SU-DHL-6 (cell line): ENCODE measurements around the gene TRIP4.
"Not testable (repeated sequence)": the region's sequence is repeated elsewhere in the genome, so short reads cannot be mapped to it uniquely, and the experiment has no call there.

Experiments
- H2AFZ ChIP-seq: fragments of 200-600 bp; sonication (generic); 2 replicates; pipeline ENCODE4 v1.6.1; 2014; ENCODE audit warnings: low read depth, mild to moderate bottlenecking, moderate library complexity, mixed read lengths, antibody characterized with exemption, low read length; ENCODE audit not compliant: severe bottlenecking
- H3F3A ChIP-seq: fragments of 200-600 bp; shearing (Covaris generic); 2 replicates; pipeline ENCODE4 v1.6.0; 2016; ENCODE audit warnings: antibody characterized with exemption, mild to moderate bottlenecking; ENCODE audit not compliant: insufficient read depth
- H3K27ac ChIP-seq: fragments of 200-600 bp; sonication (generic); 2 replicates; pipeline ENCODE4 v1.5.1; 2016; ENCODE audit warnings: low read depth, mild to moderate bottlenecking, low read length, moderate library complexity, mixed read lengths
- H3K27me3 ChIP-seq: fragments of 200-600 bp; sonication (generic), shearing (Covaris generic); 2 replicates; pipeline ENCODE4 v1.6.0; 2014; ENCODE audit warnings: mild to moderate bottlenecking, low read length
- H3K36me3 ChIP-seq: fragments of 200-600 bp; sonication (generic); 2 replicates; pipeline ENCODE4 v1.6.1; 2014; ENCODE audit warnings: mild to moderate bottlenecking, low read length, mixed read lengths
- H3K4me2 ChIP-seq: fragments of 300-600, 200-600 bp; shearing (Covaris generic), sonication (generic); 2 replicates; pipeline ENCODE4 v1.6.0; 2014; ENCODE audit warnings: low read length, low read depth, mild to moderate bottlenecking; ENCODE audit not compliant: poor library complexity, severe bottlenecking
- H3K4me3 ChIP-seq: fragments of 200-600 bp; sonication (generic); 2 replicates; pipeline ENCODE4 v1.5.1; 2014; ENCODE audit warnings: antibody characterized with exemption, low read length, mild to moderate bottlenecking, mixed read lengths; ENCODE audit not compliant: insufficient read depth, poor library complexity, severe bottlenecking
- H3K79me2 ChIP-seq: fragments of 200-600 bp; sonication (generic); 2 replicates; pipeline ENCODE4 v1.6.1; 2014; ENCODE audit warnings: mild to moderate bottlenecking, low read length, moderate library complexity; ENCODE audit not compliant: insufficient read depth
- H3K9ac ChIP-seq: fragments of 200-600 bp; sonication (generic); 2 replicates; pipeline ENCODE4 v1.7.0; 2014; ENCODE audit warnings: mild to moderate bottlenecking, low read length
- H3K9me2 ChIP-seq: fragments of 200-600 bp; sonication (generic); replicated peaks from 2 replicates; pipeline ENCODE4 v1.6.1; 2014; ENCODE audit warnings: low read length; ENCODE audit not compliant: insufficient read depth
- H3K9me3 ChIP-seq: fragments of 200-600 bp; sonication (generic); 2 replicates; pipeline ENCODE4 v1.6.1; 2014; ENCODE audit warnings: low read length, mixed read lengths; ENCODE audit not compliant: insufficient read depth
- H4K20me1 ChIP-seq: fragments of 200-600 bp; sonication (generic); 2 replicates; pipeline ENCODE4 v1.6.1; 2014; ENCODE audit warnings: low read depth, mild to moderate bottlenecking, antibody characterized with exemption, low read length, moderate library complexity, mixed read lengths
- EZH2phosphoT487 ChIP-seq: fragments of 200-600 bp; sonication (generic), shearing (Covaris generic); conservative IDR thresholded peaks from 2 replicates; pipeline ENCODE4 v1.6.1; 2018; ENCODE audit warnings: mild to moderate bottlenecking, antibody characterized with exemption, low read length, moderate library complexity, mixed read lengths
- TF ChIP-seq, protein P1 (sequence below): fragments of 200-600 bp; sonication (generic); IDR thresholded peaks from one replicate; pipeline ENCODE4 v1.5.1; 2017; ENCODE audit warnings: antibody characterized with exemption, mild to moderate bottlenecking, low read length, moderate library complexity; ENCODE audit not compliant: insufficient read depth, poor library complexity, severe bottlenecking

The TRIP4 gene

DNA sequence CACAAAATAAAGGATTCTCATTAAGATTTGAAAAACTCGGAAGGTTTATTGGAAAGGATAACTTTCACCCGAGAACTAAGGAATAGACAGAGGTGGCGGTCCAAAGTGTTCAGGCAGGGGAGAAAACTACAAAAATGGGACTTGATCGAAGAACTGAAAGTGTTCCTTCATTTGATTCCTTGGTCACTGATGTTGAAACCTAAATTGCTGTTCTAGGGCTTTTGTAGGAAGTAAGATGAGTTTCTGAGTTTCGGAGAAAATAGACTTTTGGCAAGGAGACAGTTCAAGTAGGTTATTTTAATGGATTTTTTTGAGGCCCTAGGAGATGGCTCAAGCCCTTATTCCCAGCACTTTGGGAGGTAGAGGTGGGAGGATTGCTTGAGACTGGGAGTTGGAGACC lies 1.4 kb downstream of the TRIP4 start:
- Histone ChIP-seq H3K4me2 (peak overlapping the region; percentile 73), H3K9ac (no peak overlapping the region), H3K36me3 (peaks cover 4% of the 10 kb centered on the region; the same call in 1 of the 2 replicates), H4K20me1 (no peaks in the 10 kb centered on the region), H3K79me2 (peaks cover 13% of the 10 kb centered on the region; the same call in 1 of the 2 replicates), H3K4me3 (no peak overlapping the region), H3K9me2 (no peaks in the 10 kb centered on the region), H2AFZ (no peak overlapping the region), H3F3A (peaks cover 16% of the 10 kb centered on the region), H3K27ac (no peak overlapping the region), H3K27me3 (no peaks in the 10 kb centered on the region), H3K9me3 (no peaks in the 10 kb centered on the region)
- TF ChIP-seq, protein P1, sequence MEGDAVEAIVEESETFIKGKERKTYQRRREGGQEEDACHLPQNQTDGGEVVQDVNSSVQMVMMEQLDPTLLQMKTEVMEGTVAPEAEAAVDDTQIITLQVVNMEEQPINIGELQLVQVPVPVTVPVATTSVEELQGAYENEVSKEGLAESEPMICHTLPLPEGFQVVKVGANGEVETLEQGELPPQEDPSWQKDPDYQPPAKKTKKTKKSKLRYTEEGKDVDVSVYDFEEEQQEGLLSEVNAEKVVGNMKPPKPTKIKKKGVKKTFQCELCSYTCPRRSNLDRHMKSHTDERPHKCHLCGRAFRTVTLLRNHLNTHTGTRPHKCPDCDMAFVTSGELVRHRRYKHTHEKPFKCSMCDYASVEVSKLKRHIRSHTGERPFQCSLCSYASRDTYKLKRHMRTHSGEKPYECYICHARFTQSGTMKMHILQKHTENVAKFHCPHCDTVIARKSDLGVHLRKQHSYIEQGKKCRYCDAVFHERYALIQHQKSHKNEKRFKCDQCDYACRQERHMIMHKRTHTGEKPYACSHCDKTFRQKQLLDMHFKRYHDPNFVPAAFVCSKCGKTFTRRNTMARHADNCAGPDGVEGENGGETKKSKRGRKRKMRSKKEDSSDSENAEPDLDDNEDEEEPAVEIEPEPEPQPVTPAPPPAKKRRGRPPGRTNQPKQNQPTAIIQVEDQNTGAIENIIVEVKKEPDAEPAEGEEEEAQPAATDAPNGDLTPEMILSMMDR: no peak
- TF ChIP-seq EZH2phosphoT487: no peak

DNA sequence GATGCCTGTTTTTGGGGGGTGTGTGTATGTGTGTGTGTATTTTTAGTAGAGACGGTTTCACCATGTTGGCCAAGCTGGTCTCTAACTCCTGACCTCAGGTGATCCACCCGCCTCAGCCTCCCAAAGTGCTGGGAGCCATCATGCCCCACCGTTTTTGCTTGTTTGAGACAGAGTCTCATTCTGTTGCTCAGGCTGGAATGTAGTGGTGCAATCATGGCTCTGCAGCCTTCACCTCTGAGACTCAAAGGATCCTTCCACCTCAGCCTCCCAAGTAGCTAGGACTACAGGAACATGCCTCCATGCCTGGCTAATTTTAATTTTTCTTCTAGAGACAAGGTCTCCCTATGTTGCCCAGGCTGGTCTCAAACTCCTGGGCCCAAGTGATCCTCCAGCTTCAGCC lies 4.8 kb downstream of the TRIP4 start:
- H3K79me2 ChIP-seq: peaks cover 13% of the 10 kb centered on the region; the same call in 1 of the 2 replicates
- not testable (repeated sequence) for H3K4me3 ChIP-seq, H4K20me1 ChIP-seq, H3K27ac ChIP-seq, H3K9me3 ChIP-seq, H3K9ac ChIP-seq, H3F3A ChIP-seq, H3K9me2 ChIP-seq, H3K4me2 ChIP-seq, H3K36me3 ChIP-seq, H2AFZ ChIP-seq, H3K27me3 ChIP-seq

DNA sequence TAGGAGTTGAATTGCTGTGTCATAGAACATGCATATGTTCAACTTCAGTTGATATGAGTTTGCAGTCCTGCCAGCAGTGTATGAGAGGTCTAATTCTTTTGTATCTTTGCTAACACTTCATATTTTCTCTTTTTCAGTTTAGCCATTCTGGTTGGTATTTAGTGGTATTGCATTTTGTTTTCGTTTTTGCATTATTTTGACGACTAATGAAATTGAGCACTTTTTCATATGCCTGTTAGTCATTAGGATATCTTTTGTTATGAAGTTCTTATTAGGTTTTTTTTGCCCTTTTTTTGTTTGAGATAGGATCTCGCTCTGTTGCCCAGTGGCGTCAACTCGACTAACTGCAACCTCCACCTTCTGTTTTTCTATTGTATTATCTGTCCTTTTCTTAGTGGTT lies 9.2 kb downstream of the TRIP4 start:
- Histone ChIP-seq H3K9me2 (no peaks in the 10 kb centered on the region), H4K20me1 (no peaks in the 10 kb centered on the region), H3K4me3 (no peak overlapping the region), H3K27ac (no peak overlapping the region), H3F3A (0 out of 2 replicates have a peak, but pooled peaks cover 3% of the 10 kb centered on the region), H3K27me3 (no peaks in the 10 kb centered on the region), H3K9ac (no peak overlapping the region), H3K36me3 (peaks cover 9% of the 10 kb centered on the region; the same call in 1 of the 2 replicates), H3K4me2 (no peak overlapping the region), H2AFZ (no peak overlapping the region), H3K79me2 (no peaks in the 10 kb centered on the region), H3K9me3 (no peaks in the 10 kb centered on the region)
- TF ChIP-seq EZH2phosphoT487: no peak
- TF ChIP-seq, protein P1: no peak

DNA sequence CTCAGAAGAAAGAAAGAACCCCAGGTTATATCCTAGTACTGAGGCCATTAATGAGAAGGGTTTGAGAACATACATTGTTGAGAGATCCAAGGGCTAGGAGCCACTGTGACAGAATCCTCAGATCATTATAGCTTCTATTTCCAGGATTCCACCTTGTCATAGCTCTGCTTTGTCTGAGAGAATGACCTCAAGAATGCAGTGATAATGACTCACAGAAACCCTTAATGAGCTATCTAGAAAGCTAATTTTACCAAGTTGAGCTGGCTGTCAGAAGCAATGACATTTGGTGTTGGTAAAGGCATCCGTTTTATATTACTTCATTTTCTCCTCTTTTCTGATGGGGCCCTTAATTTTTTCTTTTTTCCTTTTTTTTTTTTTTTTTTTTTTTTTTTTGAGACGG lies 10.9 kb downstream of the TRIP4 start:
- Histone ChIP-seq H3K9me2 (no peaks in the 10 kb centered on the region), H3K9ac (no peak overlapping the region), H3K27me3 (no peaks in the 10 kb centered on the region), H3F3A (0 out of 2 replicates have a peak, but pooled peaks cover 3% of the 10 kb centered on the region), H3K9me3 (no peaks in the 10 kb centered on the region), H3K4me2 (no peak overlapping the region), H3K27ac (no peak overlapping the region), H3K79me2 (no peaks in the 10 kb centered on the region), H3K4me3 (no peak overlapping the region), H2AFZ (no peak overlapping the region), H3K36me3 (peaks cover 9% of the 10 kb centered on the region; the same call in 1 of the 2 replicates), H4K20me1 (no peaks in the 10 kb centered on the region)
- TF ChIP-seq, protein P1: no peak
- TF ChIP-seq EZH2phosphoT487: no peak
